Measurements from ENCODE around the gene CDHR2. TPM values are rescaled to one million over a fixed set of nuclear protein-coding genes. Genes with fewer than 3 reads are reported as not detected.

Gene CDHR2
- total and polyA plus RNA-seq, 2 of the 13 experiments (the other 11 are each of a cell fraction or from before 2014, with no cell fraction given) = 17.9 to 20.9 TPM

DNA sequence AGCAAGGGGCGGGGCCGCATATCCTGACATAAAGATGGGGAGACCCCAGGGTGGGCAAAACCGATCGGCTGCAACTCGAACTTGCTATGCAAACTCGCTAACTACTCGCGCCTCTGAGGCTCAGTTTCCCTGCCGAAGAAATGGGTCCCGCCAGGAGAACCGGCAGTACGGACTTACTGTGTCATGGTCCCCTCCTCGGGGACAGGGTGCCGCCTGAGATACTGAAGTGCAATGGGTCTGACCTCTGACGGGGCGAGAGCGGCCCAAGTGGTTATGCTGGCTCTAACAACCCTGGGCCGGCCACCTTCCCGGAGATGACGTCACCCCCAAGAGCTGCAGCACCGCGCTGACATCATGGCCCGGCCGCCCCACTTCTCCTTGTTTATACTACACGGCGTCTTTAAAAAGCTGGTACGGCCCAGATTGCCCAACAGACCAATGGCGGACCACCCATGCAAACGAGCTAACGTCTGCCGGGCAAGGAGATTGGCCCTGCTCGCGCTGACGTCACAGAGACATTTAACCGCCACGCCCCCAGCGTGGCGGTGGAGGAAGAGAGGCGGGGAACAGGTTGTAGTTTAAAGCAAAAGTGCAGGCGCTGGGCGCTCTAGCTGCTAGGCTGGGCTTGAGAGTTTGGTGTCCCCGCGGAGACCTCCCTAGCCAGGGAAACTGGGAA, 11.4 kb upstream of the CDHR2 start (continued):
- TF ChIP-seq CEBPB (IDR thresholded peaks at IDR 0.05; ENCODE audit: borderline replicate concordance, low read depth, low read length) (peak; percentile 94), GABPB1 (CRISPR knock-in tag; IDR thresholded peaks at IDR 0.05) (peak; percentile 87), ATF6 (CRISPR knock-in tag; conservative IDR thresholded peaks at IDR 0.05) (no peak), CHD4 (IDR thresholded peaks at IDR 0.05; ENCODE audit: borderline replicate concordance, low read length) (0 out of 2 replicates have a peak, but pooled peaks have one; percentile 67), ZFP90 (CRISPR knock-in tag; IDR thresholded peaks at IDR 0.05; ENCODE audit: borderline replicate concordance) (0 out of 2 replicates have a peak, but pooled peaks have one; percentile 20), JUND (CRISPR knock-in tag; IDR thresholded peaks at IDR 0.05) (peak; percentile 41; the same call in 1 of the 2 replicates), ZNF101 (CRISPR knock-in tag; IDR thresholded peaks at IDR 0.05; ENCODE audit: borderline replicate concordance, low read depth) (no peak), FOSL2 (CRISPR knock-in tag; IDR thresholded peaks at IDR 0.05) (peak; percentile 55), DPF2 (CRISPR knock-in tag; IDR thresholded peaks at IDR 0.05; ENCODE audit: borderline replicate concordance, low read depth) (no peak), FOXJ3 (CRISPR knock-in tag; IDR thresholded peaks at IDR 0.05; ENCODE audit: borderline replicate concordance) (peak; percentile 74; the same call in 1 of the 2 replicates), ZNF83 (CRISPR knock-in tag; IDR thresholded peaks at IDR 0.05; ENCODE audit: borderline replicate concordance) (no peak), ZNF264 (CRISPR knock-in tag; IDR thresholded peaks at IDR 0.05) (0 out of 2 replicates have a peak, but pooled peaks have one; percentile 43), FOXA1 (IDR thresholded peaks at IDR 0.05) (no peak), FOXA1 (CRISPR knock-in tag; IDR thresholded peaks at IDR 0.05) (peak; percentile 62), SP1 (IDR thresholded peaks at IDR 0.05) (no peak), SP1 (CRISPR knock-in tag; IDR thresholded peaks at IDR 0.05) (peak; percentile 86), DRAP1 (CRISPR knock-in tag; IDR thresholded peaks at IDR 0.05) (peak; percentile 91), ZNF224 (CRISPR knock-in tag; IDR thresholded peaks at IDR 0.05) (0 out of 2 replicates have a peak, but pooled peaks have one; percentile 51), DMAP1 (CRISPR knock-in tag; IDR thresholded peaks at IDR 0.05) (peak; percentile 35; the same call in 1 of the 2 replicates), ETV5 (CRISPR knock-in tag; IDR thresholded peaks at IDR 0.05; ENCODE audit: borderline replicate concordance) (0 out of 2 replicates have a peak, but pooled peaks have one; percentile 10), SPEN (CRISPR knock-in tag; IDR thresholded peaks at IDR 0.05; ENCODE audit: low read depth) (no peak), HNF4G (IDR thresholded peaks at IDR 0.05; ENCODE audit: borderline replicate concordance, low read depth, low read length) (no peak), HNF4G (CRISPR knock-in tag; IDR thresholded peaks at IDR 0.05; ENCODE audit: borderline replicate concordance, low read depth) (0 out of 2 replicates have a peak, but pooled peaks have one; percentile 12), SP4 (CRISPR knock-in tag; IDR thresholded peaks at IDR 0.05) (peak; percentile 90), REL (CRISPR knock-in tag; conservative IDR thresholded peaks at IDR 0.05) (0 out of 2 replicates have a peak, but pooled peaks have one; percentile 38)
- TF ChIP-seq, protein P1, sequence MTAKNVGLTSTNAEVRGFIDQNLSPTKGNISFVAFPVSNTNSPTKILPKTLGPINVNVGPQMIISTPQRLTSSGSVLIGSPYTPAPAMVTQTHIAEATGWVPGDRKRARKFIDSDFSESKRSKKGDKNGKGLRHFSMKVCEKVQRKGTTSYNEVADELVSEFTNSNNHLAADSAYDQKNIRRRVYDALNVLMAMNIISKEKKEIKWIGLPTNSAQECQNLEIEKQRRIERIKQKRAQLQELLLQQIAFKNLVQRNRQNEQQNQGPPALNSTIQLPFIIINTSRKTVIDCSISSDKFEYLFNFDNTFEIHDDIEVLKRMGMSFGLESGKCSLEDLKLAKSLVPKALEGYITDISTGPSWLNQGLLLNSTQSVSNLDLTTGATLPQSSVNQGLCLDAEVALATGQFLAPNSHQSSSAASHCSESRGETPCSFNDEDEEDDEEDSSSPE (CRISPR knock-in tag; IDR thresholded peaks at IDR 0.05) = peak; percentile 22; the same call in 1 of the 2 replicates
- TF ChIP-seq, protein P2, sequence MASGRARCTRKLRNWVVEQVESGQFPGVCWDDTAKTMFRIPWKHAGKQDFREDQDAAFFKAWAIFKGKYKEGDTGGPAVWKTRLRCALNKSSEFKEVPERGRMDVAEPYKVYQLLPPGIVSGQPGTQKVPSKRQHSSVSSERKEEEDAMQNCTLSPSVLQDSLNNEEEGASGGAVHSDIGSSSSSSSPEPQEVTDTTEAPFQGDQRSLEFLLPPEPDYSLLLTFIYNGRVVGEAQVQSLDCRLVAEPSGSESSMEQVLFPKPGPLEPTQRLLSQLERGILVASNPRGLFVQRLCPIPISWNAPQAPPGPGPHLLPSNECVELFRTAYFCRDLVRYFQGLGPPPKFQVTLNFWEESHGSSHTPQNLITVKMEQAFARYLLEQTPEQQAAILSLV (CRISPR knock-in tag; IDR thresholded peaks at IDR 0.05; ENCODE audit: borderline replicate concordance) = 0 out of 2 replicates have a peak, but pooled peaks have one; percentile 13

All from HepG2 (cell line).